ENCODE measurements around the gene IFITM10. TPM values are rescaled to one million over a fixed set of nuclear protein-coding genes. Genes with fewer than 3 reads are reported as not detected.

IFITM10 gene
- total and polyA plus RNA-seq, 9 of the 15 experiments (the other 6 are each of a cell fraction or from before 2014, with no cell fraction given) = 0.08 to 0.13 (median 0.09) TPM; not detected in 6

DNA sequence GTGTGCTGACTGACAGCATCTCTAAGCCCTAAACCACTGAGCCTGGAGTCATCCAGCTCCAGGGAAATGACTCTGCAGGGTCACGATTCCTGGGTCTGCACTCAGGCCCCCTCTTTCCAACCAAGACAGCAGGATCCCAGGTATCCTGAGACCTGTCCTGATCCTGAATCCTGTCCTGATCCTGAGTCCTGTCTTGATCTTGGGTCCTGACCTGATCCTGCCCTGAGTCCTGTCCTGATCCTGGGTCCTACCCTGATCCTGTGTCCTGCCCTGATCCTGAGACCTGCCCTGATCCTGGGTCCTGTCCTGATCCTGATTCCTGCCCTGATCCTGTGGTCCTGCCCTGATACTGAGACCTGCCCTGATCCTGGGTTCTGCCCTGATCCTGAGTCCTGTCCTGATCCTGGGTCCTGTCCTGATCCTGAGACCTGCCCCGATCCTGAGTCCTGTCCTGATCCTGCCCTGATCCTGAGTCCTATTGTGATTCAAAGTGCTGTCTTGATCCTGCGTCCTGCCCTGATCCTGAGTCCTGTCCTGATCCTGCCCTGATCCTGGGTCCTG, 54.8 kb downstream of the IFITM10 start:
- H3K4me2 ChIP-seq (ENCODE audit: insufficient read depth, low read length) = no peak overlapping the region
- ChIA-PET POLR2A (no interaction called here), CTCF (ENCODE audit: low intra/inter-chr PET ratio) (interaction anchor here (0.6 kb wide), 1 partner anchor 90 kb away, joined by 5 read pairs; no protein-coding TSS in a partner anchor)
- no peaks in the 10 kb centered on the region for H3K9me3 ChIP-seq (replicated peaks; ENCODE audit: control insufficient read depth, insufficient read depth, low read depth, low read length)
- H3K27ac ChIP-seq (ENCODE audit: extremely low read depth, low read depth, low read length) = no peak overlapping the region
- H2AFZ ChIP-seq (ENCODE audit: low read depth, low read length) = no peak overlapping the region
- no peaks in the 10 kb centered on the region for H3K36me3 ChIP-seq (ENCODE audit: control insufficient read depth, insufficient read depth, low read length)
- in situ Hi-C loops (cut with MboI) (loop anchor here (5.0 to 25.0 kb wide), 3 partner anchors 127 to 459 kb away; no protein-coding TSS in a partner anchor), intact Hi-C loops (cut with micrococcal nuclease) (no loop called here)
- FAIRE-seq (no peak), ATAC-seq (no peak), DNase-seq (ENCODE audit: extremely low read depth in 1 of 4, low spot score in 3 of 4) (no peak)
- H3K9me1 ChIP-seq (ENCODE audit: control insufficient read depth, insufficient read depth, low read length) = no peaks in the 10 kb centered on the region
- peaks cover 7 to 63% of the 10 kb centered on the region in 2 experiments; a peak in 3 of 5 replicates for H3K27me3 ChIP-seq (ENCODE audit: control insufficient read depth in 2 of 2, insufficient read depth in 2 of 2, low read length in 2 of 2)
- TF ChIP-seq RBM22 (IDR thresholded peaks at IDR 0.05; ENCODE audit: low read depth, low read length, poor library complexity, severe bottlenecking) (no peak), BACH1 (tag; IDR thresholded peaks at IDR 0.05) (no peak), MECOM (CRISPR knock-in tag; IDR thresholded peaks at IDR 0.05) (no peak), NCOA6 (IDR thresholded peaks at IDR 0.05) (no peak), STAT5B (CRISPR knock-in tag; IDR thresholded peaks at IDR 0.05) (no peak), ZNF551 (CRISPR knock-in tag; IDR thresholded peaks at IDR 0.05) (no peak), SMAD2 (IDR thresholded peaks at IDR 0.05; ENCODE audit: low read depth, low read length) (no peak), CCNT2 (IDR thresholded peaks at IDR 0.05; ENCODE audit: borderline replicate concordance, extremely low read depth, insufficient read length, low read depth, low read length) (no peak), HOXB6 (CRISPR knock-in tag; IDR thresholded peaks at IDR 0.05; ENCODE audit: borderline replicate concordance) (no peak)
- TF ChIP-seq, protein P1, sequence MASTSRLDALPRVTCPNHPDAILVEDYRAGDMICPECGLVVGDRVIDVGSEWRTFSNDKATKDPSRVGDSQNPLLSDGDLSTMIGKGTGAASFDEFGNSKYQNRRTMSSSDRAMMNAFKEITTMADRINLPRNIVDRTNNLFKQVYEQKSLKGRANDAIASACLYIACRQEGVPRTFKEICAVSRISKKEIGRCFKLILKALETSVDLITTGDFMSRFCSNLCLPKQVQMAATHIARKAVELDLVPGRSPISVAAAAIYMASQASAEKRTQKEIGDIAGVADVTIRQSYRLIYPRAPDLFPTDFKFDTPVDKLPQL (IDR thresholded peaks at IDR 0.05; ENCODE audit: extremely low read depth, insufficient read length) = no peak
- TF ChIP-seq, protein P2, sequence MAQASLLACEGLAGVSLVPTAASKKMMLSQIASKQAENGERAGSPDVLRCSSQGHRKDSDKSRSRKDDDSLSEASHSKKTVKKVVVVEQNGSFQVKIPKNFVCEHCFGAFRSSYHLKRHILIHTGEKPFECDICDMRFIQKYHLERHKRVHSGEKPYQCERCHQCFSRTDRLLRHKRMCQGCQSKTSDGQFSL (CRISPR knock-in tag; IDR thresholded peaks at IDR 0.05) = no peak
- TF ChIP-seq, protein P2 (tag; IDR thresholded peaks at IDR 0.05) = no peak
- TF ChIP-seq, protein P3, sequence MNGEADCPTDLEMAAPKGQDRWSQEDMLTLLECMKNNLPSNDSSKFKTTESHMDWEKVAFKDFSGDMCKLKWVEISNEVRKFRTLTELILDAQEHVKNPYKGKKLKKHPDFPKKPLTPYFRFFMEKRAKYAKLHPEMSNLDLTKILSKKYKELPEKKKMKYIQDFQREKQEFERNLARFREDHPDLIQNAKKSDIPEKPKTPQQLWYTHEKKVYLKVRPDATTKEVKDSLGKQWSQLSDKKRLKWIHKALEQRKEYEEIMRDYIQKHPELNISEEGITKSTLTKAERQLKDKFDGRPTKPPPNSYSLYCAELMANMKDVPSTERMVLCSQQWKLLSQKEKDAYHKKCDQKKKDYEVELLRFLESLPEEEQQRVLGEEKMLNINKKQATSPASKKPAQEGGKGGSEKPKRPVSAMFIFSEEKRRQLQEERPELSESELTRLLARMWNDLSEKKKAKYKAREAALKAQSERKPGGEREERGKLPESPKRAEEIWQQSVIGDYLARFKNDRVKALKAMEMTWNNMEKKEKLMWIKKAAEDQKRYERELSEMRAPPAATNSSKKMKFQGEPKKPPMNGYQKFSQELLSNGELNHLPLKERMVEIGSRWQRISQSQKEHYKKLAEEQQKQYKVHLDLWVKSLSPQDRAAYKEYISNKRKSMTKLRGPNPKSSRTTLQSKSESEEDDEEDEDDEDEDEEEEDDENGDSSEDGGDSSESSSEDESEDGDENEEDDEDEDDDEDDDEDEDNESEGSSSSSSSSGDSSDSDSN (IDR thresholded peaks at IDR 0.05; ENCODE audit: borderline replicate concordance in 1 of 2, low read depth in 2 of 2, low read length in 2 of 2) = no peak
- no peaks in the 10 kb centered on the region for H3K79me2 ChIP-seq (ENCODE audit: control insufficient read depth, insufficient read depth, low read length)
- H3K4me1 ChIP-seq (replicated peaks in 1 of 2; ENCODE audit: control insufficient read depth in 2 of 2, insufficient read depth in 2 of 2, low read length in 2 of 2) = peaks cover 0 to 16% of the 10 kb centered on the region in 2 experiments; a peak in 2 of 5 replicates
- 0% methylated on average over 3 of the region's 3 CpGs for WGBS (ENCODE audit: insufficient coverage, low coverage, missing lambda C conversion rate)
- H3K9ac ChIP-seq (ENCODE audit: insufficient read depth in 1 of 2, low read depth in 2 of 2, low read length in 2 of 2) = no peak overlapping the region
- H4K20me1 ChIP-seq (replicated peaks; ENCODE audit: control insufficient read depth, insufficient read depth, low read length) = peaks cover 5% of the 10 kb centered on the region; the same call in 1 of the 2 replicates
- H3K4me3 ChIP-seq = no peak overlapping the region
- no TSS peak for BruUV-seq (replicated peaks)

All from K562 (cell line).